Measurements from ENCODE around the gene RAB11FIP3.

The RAB11FIP3 gene

GRCh38 chr16:378821-379182, 46.6 kb upstream of the RAB11FIP3 start:
- peaks cover 33% of the 10 kb centered on the region for H3K36me3 ChIP-seq
- TF ChIP-seq, protein P1, sequence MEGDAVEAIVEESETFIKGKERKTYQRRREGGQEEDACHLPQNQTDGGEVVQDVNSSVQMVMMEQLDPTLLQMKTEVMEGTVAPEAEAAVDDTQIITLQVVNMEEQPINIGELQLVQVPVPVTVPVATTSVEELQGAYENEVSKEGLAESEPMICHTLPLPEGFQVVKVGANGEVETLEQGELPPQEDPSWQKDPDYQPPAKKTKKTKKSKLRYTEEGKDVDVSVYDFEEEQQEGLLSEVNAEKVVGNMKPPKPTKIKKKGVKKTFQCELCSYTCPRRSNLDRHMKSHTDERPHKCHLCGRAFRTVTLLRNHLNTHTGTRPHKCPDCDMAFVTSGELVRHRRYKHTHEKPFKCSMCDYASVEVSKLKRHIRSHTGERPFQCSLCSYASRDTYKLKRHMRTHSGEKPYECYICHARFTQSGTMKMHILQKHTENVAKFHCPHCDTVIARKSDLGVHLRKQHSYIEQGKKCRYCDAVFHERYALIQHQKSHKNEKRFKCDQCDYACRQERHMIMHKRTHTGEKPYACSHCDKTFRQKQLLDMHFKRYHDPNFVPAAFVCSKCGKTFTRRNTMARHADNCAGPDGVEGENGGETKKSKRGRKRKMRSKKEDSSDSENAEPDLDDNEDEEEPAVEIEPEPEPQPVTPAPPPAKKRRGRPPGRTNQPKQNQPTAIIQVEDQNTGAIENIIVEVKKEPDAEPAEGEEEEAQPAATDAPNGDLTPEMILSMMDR (IDR thresholded peaks at IDR 0.05; ENCODE audit: low read depth, low read length) = no peak
- H3K4me3 ChIP-seq (ENCODE audit: low read depth, low read length) = no peak overlapping the region
- H3K27me3 ChIP-seq (ENCODE audit: insufficient read depth, low read depth, severe bottlenecking) = no peaks in the 10 kb centered on the region
- H3K27ac ChIP-seq = no peak overlapping the region
- DNase-seq = no peak
- peaks cover 2% of the 10 kb centered on the region for H3K9me3 ChIP-seq (ENCODE audit: severe bottlenecking)

GRCh38 chr16:379183-379960, 46.1 kb upstream of the RAB11FIP3 start:
- H3K36me3 ChIP-seq = peaks cover 27% of the 10 kb centered on the region
- no peaks in the 10 kb centered on the region for H3K27me3 ChIP-seq (ENCODE audit: insufficient read depth, low read depth, severe bottlenecking)
- TF ChIP-seq, protein P1 (IDR thresholded peaks at IDR 0.05; ENCODE audit: low read depth, low read length) = no peak
- no peak overlapping the region for H3K4me3 ChIP-seq (ENCODE audit: low read depth, low read length)
- DNase-seq = no peak
- no peak overlapping the region for H3K27ac ChIP-seq
- H3K9me3 ChIP-seq (ENCODE audit: severe bottlenecking) = peaks cover 2% of the 10 kb centered on the region

- TF ChIP-seq, protein P1 (IDR thresholded peaks at IDR 0.05; ENCODE audit: low read depth, low read length) = no peak
- Histone ChIP-seq H3K4me3 (ENCODE audit: low read depth, low read length) (peak overlapping the region; percentile 84; the same call in 1 of the 2 replicates), H3K27me3 (ENCODE audit: insufficient read depth, low read depth, severe bottlenecking) (no peaks in the 10 kb centered on the region), H3K36me3 (peaks cover 21% of the 10 kb centered on the region), H3K9me3 (ENCODE audit: severe bottlenecking) (peaks cover 2% of the 10 kb centered on the region), H3K27ac (no peak overlapping the region)
- no peak for DNase-seq
These were observed 45.3 kb upstream of the RAB11FIP3 start for GRCh38 chr16:379961-380761.

DNA sequence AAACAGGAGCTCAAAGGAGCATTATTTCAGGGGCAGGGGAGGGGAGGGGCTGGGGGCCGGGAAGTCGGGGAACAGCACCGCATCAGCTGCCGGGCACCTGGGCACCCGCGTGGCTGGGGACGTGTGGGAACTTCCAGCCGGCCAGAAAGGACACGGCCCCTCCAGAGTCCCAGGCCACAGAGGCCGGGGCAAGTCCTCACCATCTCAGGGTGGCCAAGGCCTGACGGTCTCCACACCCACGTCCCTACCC, 44.8 kb upstream of the RAB11FIP3 start:
- TF ChIP-seq, protein P1 (IDR thresholded peaks at IDR 0.05; ENCODE audit: low read depth, low read length) = no peak
- no peak for DNase-seq
- H3K9me3 ChIP-seq (ENCODE audit: severe bottlenecking) = peaks cover 2% of the 10 kb centered on the region
- H3K4me3 ChIP-seq (ENCODE audit: low read depth, low read length) = peak overlapping the region; percentile 84
- no peak overlapping the region; the same call in 1 of the 2 replicates for H3K27ac ChIP-seq
- no peaks in the 10 kb centered on the region for H3K27me3 ChIP-seq (ENCODE audit: insufficient read depth, low read depth, severe bottlenecking)
- peaks cover 21% of the 10 kb centered on the region for H3K36me3 ChIP-seq

DNA sequence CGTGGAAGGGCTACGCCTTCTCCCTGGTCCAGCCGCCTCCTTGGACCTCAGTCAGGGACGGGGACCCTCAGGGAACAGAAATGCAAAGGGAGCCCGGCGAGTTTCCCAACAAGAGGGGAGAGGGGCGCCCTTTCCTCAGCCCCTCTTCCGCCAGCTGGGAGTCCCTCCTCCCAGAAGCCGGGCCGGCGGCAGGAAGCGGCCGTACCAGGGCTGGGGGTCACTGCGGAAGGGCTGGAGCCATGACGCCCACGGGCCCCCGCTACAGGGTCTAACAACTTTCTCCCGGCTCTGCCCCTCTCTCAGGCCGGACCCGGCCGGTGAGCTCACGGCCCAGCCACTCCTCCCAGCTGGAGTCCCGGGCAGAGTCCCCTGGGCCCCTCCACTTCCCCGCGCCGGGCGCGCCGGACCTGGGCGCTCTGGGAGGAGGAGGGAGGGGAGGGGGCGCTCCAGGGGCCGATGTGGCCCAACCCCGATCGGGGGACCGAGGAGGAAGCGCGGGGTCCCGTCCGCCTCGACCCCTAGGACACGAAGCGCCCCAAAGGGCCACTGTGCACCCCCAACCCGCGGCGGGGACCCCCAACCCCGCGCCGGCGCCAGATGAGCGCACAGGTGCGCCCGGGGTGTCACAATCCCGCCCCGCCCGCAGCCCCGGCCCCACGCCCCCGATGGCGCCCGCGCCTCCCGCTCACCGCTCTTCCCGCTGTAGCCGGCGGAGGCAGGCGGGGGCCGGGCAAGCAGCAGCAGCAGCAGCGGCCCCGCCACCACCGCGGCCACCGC, 44.2 kb upstream of the RAB11FIP3 start:
- DNase-seq = no peak
- peaks cover 15% of the 10 kb centered on the region for H3K36me3 ChIP-seq
- TF ChIP-seq, protein P1 (IDR thresholded peaks at IDR 0.05; ENCODE audit: low read depth, low read length) = no peak
- H3K9me3 ChIP-seq (ENCODE audit: severe bottlenecking) = peaks cover 2% of the 10 kb centered on the region
- H3K27ac ChIP-seq = peak overlapping the region; percentile 77
- peak overlapping the region; percentile 84 for H3K4me3 ChIP-seq (ENCODE audit: low read depth, low read length)
- H3K27me3 ChIP-seq (ENCODE audit: insufficient read depth, low read depth, severe bottlenecking) = no peaks in the 10 kb centered on the region
